ENCODE results near the gene SYNPO2. TPM values are rescaled to one million over a fixed set of nuclear protein-coding genes. Genes with fewer than 3 reads are reported as not detected.

Gene SYNPO2
- total RNA-seq, 1 experiment from 2014 or later: 0.28 TPM

DNA sequence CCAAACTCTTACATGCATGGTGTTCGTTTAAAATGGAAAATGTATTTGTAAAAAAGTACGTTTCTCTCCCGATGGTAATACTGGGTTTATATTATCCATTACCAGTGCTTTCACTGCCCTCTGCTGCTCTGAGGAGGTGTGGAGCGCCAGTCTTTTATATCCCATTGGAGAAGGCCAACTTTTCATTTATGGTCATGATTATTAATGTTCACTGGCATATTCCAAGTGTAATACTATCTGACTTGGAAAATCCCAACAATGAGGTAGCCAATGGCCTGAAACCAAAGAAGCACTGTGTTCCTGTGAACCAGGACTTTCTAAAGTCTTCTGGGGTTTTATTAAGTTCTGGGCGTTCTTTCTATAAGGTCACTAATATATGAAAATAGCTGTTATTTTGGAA is 80.7 kb downstream of the SYNPO2 start:
- no peak for DNase-seq (ENCODE audit: low read depth, low spot score)
- in situ Hi-C loops (cut with HindIII; ENCODE audit: low pct_unique_long_range_greater_than_20kb, low sequenced_read_pairs): no loop called here
- TF ChIP-seq, protein P1, sequence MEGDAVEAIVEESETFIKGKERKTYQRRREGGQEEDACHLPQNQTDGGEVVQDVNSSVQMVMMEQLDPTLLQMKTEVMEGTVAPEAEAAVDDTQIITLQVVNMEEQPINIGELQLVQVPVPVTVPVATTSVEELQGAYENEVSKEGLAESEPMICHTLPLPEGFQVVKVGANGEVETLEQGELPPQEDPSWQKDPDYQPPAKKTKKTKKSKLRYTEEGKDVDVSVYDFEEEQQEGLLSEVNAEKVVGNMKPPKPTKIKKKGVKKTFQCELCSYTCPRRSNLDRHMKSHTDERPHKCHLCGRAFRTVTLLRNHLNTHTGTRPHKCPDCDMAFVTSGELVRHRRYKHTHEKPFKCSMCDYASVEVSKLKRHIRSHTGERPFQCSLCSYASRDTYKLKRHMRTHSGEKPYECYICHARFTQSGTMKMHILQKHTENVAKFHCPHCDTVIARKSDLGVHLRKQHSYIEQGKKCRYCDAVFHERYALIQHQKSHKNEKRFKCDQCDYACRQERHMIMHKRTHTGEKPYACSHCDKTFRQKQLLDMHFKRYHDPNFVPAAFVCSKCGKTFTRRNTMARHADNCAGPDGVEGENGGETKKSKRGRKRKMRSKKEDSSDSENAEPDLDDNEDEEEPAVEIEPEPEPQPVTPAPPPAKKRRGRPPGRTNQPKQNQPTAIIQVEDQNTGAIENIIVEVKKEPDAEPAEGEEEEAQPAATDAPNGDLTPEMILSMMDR (IDR thresholded peaks at IDR 0.05): peak; percentile 63; the same call in 1 of the 2 replicates
- TF ChIP-seq SIN3A (IDR thresholded peaks at IDR 0.05; ENCODE audit: borderline replicate concordance, insufficient read depth, low read depth, low read length): no peak
- H3K27ac ChIP-seq (ENCODE audit: low read length): no peak overlapping the region
- no TSS peak for BruUV-seq (replicated peaks)
- H3K36me3 ChIP-seq (ENCODE audit: control insufficient read depth, insufficient read depth, low read length): no peaks in the 10 kb centered on the region
- H3K4me1 ChIP-seq (ENCODE audit: control insufficient read depth, insufficient read depth, low read length): no peaks in the 10 kb centered on the region
- no peaks in the 10 kb centered on the region for H3K27me3 ChIP-seq (ENCODE audit: control insufficient read depth, insufficient read depth, low read length)
- intact Hi-C loops (cut with micrococcal nuclease; ENCODE audit: unreplicated experiment): loop anchor here (5.0 kb wide), 2 partner anchors 197 to 227 kb away; no protein-coding TSS in a partner anchor
- POLR2A ChIA-PET: no interaction called here
- ATAC-seq: peak; percentile 94
- H3K4me3 ChIP-seq (ENCODE audit: low read depth in 2 of 2, low read length in 2 of 2): no peak overlapping the region
- H3K9me3 ChIP-seq (ENCODE audit: control insufficient read depth, insufficient read depth, low read depth, low read length): no peaks in the 10 kb centered on the region
- CTCF ChIA-PET: no interaction called here

- Histone ChIP-seq H3K27ac (ENCODE audit: low read length) (no peak overlapping the region), H3K36me3 (ENCODE audit: control insufficient read depth, insufficient read depth, low read length) (no peaks in the 10 kb centered on the region), H3K9me3 (ENCODE audit: control insufficient read depth, insufficient read depth, low read depth, low read length) (no peaks in the 10 kb centered on the region), H3K4me1 (ENCODE audit: control insufficient read depth, insufficient read depth, low read length) (no peaks in the 10 kb centered on the region), H3K4me3 (ENCODE audit: low read depth in 2 of 2, low read length in 2 of 2) (no peak overlapping the region), H3K27me3 (ENCODE audit: control insufficient read depth, insufficient read depth, low read length) (no peaks in the 10 kb centered on the region)
- TF ChIP-seq, protein P1 (IDR thresholded peaks at IDR 0.05): no peak
- no peak for TF ChIP-seq REST (IDR thresholded peaks at IDR 0.05; ENCODE audit: insufficient read depth in 1 of 2, low read depth in 2 of 2, low read length in 1 of 2)
- no peak for TF ChIP-seq TCF7L2 (IDR thresholded peaks at IDR 0.05; ENCODE audit: low read depth, low read length)
- TF ChIP-seq POLR2AphosphoS5 (IDR thresholded peaks at IDR 0.05; ENCODE audit: low read depth, low read length): no peak
- TF ChIP-seq SIN3A (IDR thresholded peaks at IDR 0.05; ENCODE audit: borderline replicate concordance, insufficient read depth, low read depth, low read length): no peak
- no peak for ATAC-seq
- in situ Hi-C loops (cut with HindIII; ENCODE audit: low pct_unique_long_range_greater_than_20kb, low sequenced_read_pairs) (no loop called here), intact Hi-C loops (cut with micrococcal nuclease; ENCODE audit: unreplicated experiment) (no loop called here)
- no peak for DNase-seq (ENCODE audit: low read depth, low spot score)
- ChIA-PET POLR2A (no interaction called here), CTCF (no interaction called here)
- BruUV-seq (replicated peaks): no TSS peak
These were observed 83.5 kb downstream of the SYNPO2 start for GRCh38 chr4:118972167-118972566.
